SK-N-SH (cell line): Measurements from ENCODE around the gene AGAP1. TPM values are rescaled to one million over a fixed set of nuclear protein-coding genes. Genes with fewer than 3 reads are reported as not detected.

Experiments used
- CTCF ChIA-PET: fragments of 300-600, 350-600 bp; formaldehyde crosslinking; extraction: SDS; loops from one replicate; lab custom pipeline; 2021; lab: Yijun Ruan, JAX
- POLR2A ChIA-PET: fragments of 350-600 bp; sonication (Branson Sonifier 250); formaldehyde crosslinking; extraction: SDS; loops from one replicate; lab custom pipeline; 2020; ENCODE audit warnings: antibody characterized with exemption, inconsistent platforms; lab: Yijun Ruan, JAX
- DNase-seq: peaks from one replicate; pipeline ENCODE4 v3.0.0; 2012
- H2AFZ ChIP-seq: fragments of 200-600 bp; sonication (generic); 2 replicates; pipeline ENCODE4 v1.8.1; 2016; ENCODE audit warnings: antibody characterized with exemption, mild to moderate bottlenecking, low read depth
- H3F3A ChIP-seq: fragments of 200-600 bp; sonication (generic); replicated peaks from 2 replicates; pipeline ENCODE3; 2016; ENCODE audit warnings: antibody characterized with exemption, mild to moderate bottlenecking; ENCODE audit not compliant: insufficient read depth
- H3K27ac ChIP-seq, 2 experiments: fragments of 200-500 bp in 1 of 2; fragments of 200-600 bp in 1 of 2; sonication (Bioruptor generic) in 1 of 2; sonication (generic), shearing (Covaris generic) in 1 of 2; 2 replicates each; pipeline versions ENCODE4 v1.5.1 to v1.6.1; 2014 to 2016; ENCODE audit warnings: low read depth in 2 of 2, inconsistent platforms in 1 of 2, low read length in 1 of 2, mild to moderate bottlenecking in 1 of 2, mixed read lengths in 1 of 2
- H3K27me3 ChIP-seq: fragments of 200-600 bp; sonication (generic), shearing (Covaris generic); 2 replicates; pipeline ENCODE4 v1.6.1; 2016; ENCODE audit warnings: mixed run types; ENCODE audit not compliant: insufficient read depth
- H3K36me3 ChIP-seq, 2 experiments: fragments of 200-500 bp in 1 of 2; fragments of 200-600 bp in 1 of 2; sonication (Bioruptor generic) in 1 of 2; sonication (generic) in 1 of 2; replicated peaks in 1 of 2; 2 replicates each; pipeline versions ENCODE3 to v1.5.1; 2014 to 2016; ENCODE audit warnings: low read length in 1 of 2, mild to moderate bottlenecking in 1 of 2; ENCODE audit not compliant: insufficient read depth in 2 of 2, control insufficient read depth in 1 of 2
- H3K4me1 ChIP-seq, 2 experiments: fragments of 200-500 bp in 1 of 2; fragments of 200-600 bp in 1 of 2; sonication (Bioruptor generic) in 1 of 2; sonication (generic), shearing (Covaris generic) in 1 of 2; 2 replicates each; pipeline versions ENCODE4 v1.5.1 to v1.6.1; 2014 to 2016; ENCODE audit warnings: low read depth in 1 of 2, low read length in 1 of 2, mixed run types in 1 of 2; ENCODE audit not compliant: insufficient read depth in 2 of 2, control insufficient read depth in 1 of 2
- H3K4me2 ChIP-seq: fragments of 200-600 bp; sonication (generic), shearing (Covaris generic); 2 replicates; pipeline ENCODE4 v1.6.1; 2017; ENCODE audit warnings: mixed run types
- H3K4me3 ChIP-seq, 2 experiments: fragments of 200-500 bp in 1 of 2; fragments of 200-600 bp in 1 of 2; sonication (Bioruptor generic) in 1 of 2; sonication (generic), shearing (Covaris generic) in 1 of 2; 2 replicates each; pipeline versions ENCODE4 v1.5.1 to v1.8.1; 2014 to 2016; ENCODE audit warnings: low read depth in 2 of 2, inconsistent platforms in 1 of 2, low read length in 1 of 2, mild to moderate bottlenecking in 1 of 2, mixed read lengths in 1 of 2, moderate library complexity in 1 of 2
- H3K79me2 ChIP-seq: fragments of 200-600 bp; sonication (generic); 2 replicates; pipeline ENCODE4 v1.8.1; 2017; ENCODE audit warnings: mild to moderate bottlenecking; ENCODE audit not compliant: insufficient read depth
- H3K9ac ChIP-seq: fragments of 200-600 bp; sonication (generic); 2 replicates; pipeline ENCODE4 v1.6.1; 2017; ENCODE audit warnings: mixed run types
- H3K9me2 ChIP-seq: fragments of 200-600 bp; sonication (generic); 2 replicates; pipeline ENCODE4 v1.6.1; 2017; ENCODE audit warnings: mixed run types
- H3K9me3 ChIP-seq: fragments of 200-600 bp; sonication (generic); 2 replicates; pipeline ENCODE4 v1.6.1; 2017; ENCODE audit warnings: mixed run types, mild to moderate bottlenecking, moderate library complexity
- H4K20me1 ChIP-seq: fragments of 200-600 bp; sonication (generic); 2 replicates; pipeline ENCODE4 v1.6.1; 2017; ENCODE audit warnings: mild to moderate bottlenecking, mixed run types; ENCODE audit not compliant: insufficient read depth
- EP300 ChIP-seq, 2 experiments: IDR thresholded peaks; 2 replicates each; pipeline versions ENCODE4 v1.4.0 to v1.6.1; 2012; ENCODE audit warnings: borderline replicate concordance in 1 of 2, low read depth in 1 of 2, low read length in 1 of 2
- FOSL2 ChIP-seq: IDR thresholded peaks from 2 replicates; pipeline ENCODE4 v1.4.0; 2012; ENCODE audit warnings: low read depth, mild to moderate bottlenecking, moderate library complexity, borderline replicate concordance
- FOXJ3 ChIP-seq: sonication (generic); formaldehyde crosslinking; IDR thresholded peaks from 2 replicates; pipeline ENCODE4 v1.5.1; 2020; ENCODE audit warnings: mild to moderate bottlenecking, missing genetic modification reagents
- GABPA ChIP-seq: IDR thresholded peaks from 2 replicates; pipeline ENCODE4 v1.4.0; 2012; ENCODE audit warnings: low read depth, mild to moderate bottlenecking
- MAX ChIP-seq: IDR thresholded peaks from 2 replicates; pipeline ENCODE4 v1.4.0; 2012; ENCODE audit warnings: low read depth
- NFIC ChIP-seq: IDR thresholded peaks from 2 replicates; pipeline ENCODE4 v1.4.0; 2012; ENCODE audit warnings: borderline replicate concordance
- RAD21 ChIP-seq: IDR thresholded peaks from 2 replicates; pipeline ENCODE4 v1.6.1; 2012; ENCODE audit warnings: mild to moderate bottlenecking, low read length
- RXRA ChIP-seq: IDR thresholded peaks from 2 replicates; pipeline ENCODE4 v1.4.0; 2012; ENCODE audit warnings: low read depth, mild to moderate bottlenecking, borderline replicate concordance
- USF1 ChIP-seq: IDR thresholded peaks from 2 replicates; pipeline ENCODE4 v1.4.0; 2012; ENCODE audit warnings: low read depth, borderline replicate concordance
- ZBTB33 ChIP-seq: IDR thresholded peaks from 2 replicates; pipeline ENCODE4 v1.4.0; 2012; ENCODE audit warnings: low read depth, borderline replicate concordance
- WGBS: methylation state at CpG from one replicate; pipeline ENCODE4 v1.1.6; 2017; ENCODE audit warnings: low lambda C conversion rate; 5-methylcytosine and 5-hydroxymethylcytosine counted together
- polyA plus RNA-seq, 3 experiments: library from polyadenylated mRNA; depleted of rRNA; stranded (reverse); fragments of >200 nt; gene quantifications; 2 replicates each; pipeline ENCODE4 v1.2.3, GENCODE V29; 2012
- TF ChIP-seq, protein P1 (sequence below): fragments of 150-350 bp; IDR thresholded peaks from 2 replicates; pipeline ENCODE4 v1.6.1; 2016; ENCODE audit warnings: mild to moderate bottlenecking, low read depth, low read length
- TF ChIP-seq, protein P2 (sequence below): IDR thresholded peaks from 2 replicates; pipeline ENCODE4 v1.6.1; 2012; ENCODE audit warnings: mild to moderate bottlenecking, low read depth, low read length, moderate library complexity

AGAP1 gene
- polyA plus RNA-seq, 1 of the 3 experiments (the other 2 are of a cell fraction) = 8.8 TPM

DNA sequence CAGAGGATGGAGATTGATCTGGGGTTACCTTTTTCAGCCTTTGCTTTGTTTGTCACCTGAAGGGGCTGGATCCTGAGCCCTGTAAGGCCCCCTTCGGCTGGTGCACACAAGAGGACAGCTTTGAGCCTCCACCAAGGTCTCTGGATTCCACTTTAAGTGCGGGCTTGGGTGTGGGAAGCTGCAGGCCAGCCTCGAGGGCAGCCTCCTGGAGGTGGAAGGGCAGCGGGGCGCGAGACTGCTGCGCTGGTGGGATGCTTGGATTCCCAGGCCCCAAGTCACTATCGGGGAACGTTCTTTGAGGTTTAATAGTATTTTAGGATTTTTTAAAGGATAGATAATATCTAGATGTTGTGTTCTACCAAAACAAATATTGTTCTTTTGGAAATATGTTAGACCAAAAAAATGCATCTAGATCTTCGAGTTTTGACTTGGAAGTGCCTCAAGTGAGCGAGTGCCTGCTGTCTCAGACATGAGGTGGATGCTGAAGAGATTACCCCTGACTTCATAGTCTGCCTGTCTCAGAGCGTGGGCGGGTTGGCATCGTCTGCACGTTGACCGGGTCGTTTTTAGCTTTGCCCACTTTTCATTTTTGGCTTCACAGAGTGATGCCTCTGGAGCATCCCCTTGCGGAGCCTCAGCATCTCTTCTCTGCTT lies 113.8 kb downstream of the AGAP1 start:
- H2AFZ ChIP-seq = no peak overlapping the region
- no peak overlapping the region for H3K9ac ChIP-seq
- POLR2A ChIA-PET = no interaction called here
- TF ChIP-seq MAX = no peak
- TF ChIP-seq, protein P1, sequence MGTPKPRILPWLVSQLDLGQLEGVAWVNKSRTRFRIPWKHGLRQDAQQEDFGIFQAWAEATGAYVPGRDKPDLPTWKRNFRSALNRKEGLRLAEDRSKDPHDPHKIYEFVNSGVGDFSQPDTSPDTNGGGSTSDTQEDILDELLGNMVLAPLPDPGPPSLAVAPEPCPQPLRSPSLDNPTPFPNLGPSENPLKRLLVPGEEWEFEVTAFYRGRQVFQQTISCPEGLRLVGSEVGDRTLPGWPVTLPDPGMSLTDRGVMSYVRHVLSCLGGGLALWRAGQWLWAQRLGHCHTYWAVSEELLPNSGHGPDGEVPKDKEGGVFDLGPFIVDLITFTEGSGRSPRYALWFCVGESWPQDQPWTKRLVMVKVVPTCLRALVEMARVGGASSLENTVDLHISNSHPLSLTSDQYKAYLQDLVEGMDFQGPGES = no peak
- TF ChIP-seq, protein P2, sequence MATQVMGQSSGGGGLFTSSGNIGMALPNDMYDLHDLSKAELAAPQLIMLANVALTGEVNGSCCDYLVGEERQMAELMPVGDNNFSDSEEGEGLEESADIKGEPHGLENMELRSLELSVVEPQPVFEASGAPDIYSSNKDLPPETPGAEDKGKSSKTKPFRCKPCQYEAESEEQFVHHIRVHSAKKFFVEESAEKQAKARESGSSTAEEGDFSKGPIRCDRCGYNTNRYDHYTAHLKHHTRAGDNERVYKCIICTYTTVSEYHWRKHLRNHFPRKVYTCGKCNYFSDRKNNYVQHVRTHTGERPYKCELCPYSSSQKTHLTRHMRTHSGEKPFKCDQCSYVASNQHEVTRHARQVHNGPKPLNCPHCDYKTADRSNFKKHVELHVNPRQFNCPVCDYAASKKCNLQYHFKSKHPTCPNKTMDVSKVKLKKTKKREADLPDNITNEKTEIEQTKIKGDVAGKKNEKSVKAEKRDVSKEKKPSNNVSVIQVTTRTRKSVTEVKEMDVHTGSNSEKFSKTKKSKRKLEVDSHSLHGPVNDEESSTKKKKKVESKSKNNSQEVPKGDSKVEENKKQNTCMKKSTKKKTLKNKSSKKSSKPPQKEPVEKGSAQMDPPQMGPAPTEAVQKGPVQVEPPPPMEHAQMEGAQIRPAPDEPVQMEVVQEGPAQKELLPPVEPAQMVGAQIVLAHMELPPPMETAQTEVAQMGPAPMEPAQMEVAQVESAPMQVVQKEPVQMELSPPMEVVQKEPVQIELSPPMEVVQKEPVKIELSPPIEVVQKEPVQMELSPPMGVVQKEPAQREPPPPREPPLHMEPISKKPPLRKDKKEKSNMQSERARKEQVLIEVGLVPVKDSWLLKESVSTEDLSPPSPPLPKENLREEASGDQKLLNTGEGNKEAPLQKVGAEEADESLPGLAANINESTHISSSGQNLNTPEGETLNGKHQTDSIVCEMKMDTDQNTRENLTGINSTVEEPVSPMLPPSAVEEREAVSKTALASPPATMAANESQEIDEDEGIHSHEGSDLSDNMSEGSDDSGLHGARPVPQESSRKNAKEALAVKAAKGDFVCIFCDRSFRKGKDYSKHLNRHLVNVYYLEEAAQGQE = no peak
- no peak for TF ChIP-seq NFIC
- no peak for TF ChIP-seq USF1
- no peak for TF ChIP-seq FOSL2
- no peak for TF ChIP-seq GABPA
- TF ChIP-seq, all 33 proteins: peak for 0
- Histone ChIP-seq H3K4me1 (peaks cover 0 to 37% of the 10 kb centered on the region in 2 experiments; a peak in 2 of 4 replicates), H3K9me2 (no peaks in the 10 kb centered on the region), H3K9me3 (no peaks in the 10 kb centered on the region), H3K4me3 (no peak overlapping the region), H3K79me2 (peaks cover 7% of the 10 kb centered on the region; the same call in 1 of the 2 replicates), H3K27ac (no peak overlapping the region; a peak in 1 of 4 replicates), H4K20me1 (peaks cover 22% of the 10 kb centered on the region; the same call in 1 of the 2 replicates), H3K4me2 (no peak overlapping the region), H3K27me3 (no peaks in the 10 kb centered on the region), H3K36me3 (no peaks in the 10 kb centered on the region), H3F3A (no peaks in the 10 kb centered on the region)
- 83% methylated on average over 17 of the region's 18 CpGs for WGBS
- DNase-seq = no peak
- CTCF ChIA-PET = interaction anchor here (0.8 to 3.4 kb wide), 3 partner anchors 12 to 138 kb away, joined by 3 to 16 read pairs (median 3); no protein-coding TSS in a partner anchor

- ChIA-PET CTCF (interaction anchor here (0.7 to 0.9 kb wide), 3 partner anchors 18 to 138 kb away, joined by 3 to 4 read pairs (median 3); no protein-coding TSS in a partner anchor), POLR2A (no interaction called here)
- Histone ChIP-seq H3K9me2 (no peaks in the 10 kb centered on the region), H3K27me3 (no peaks in the 10 kb centered on the region), H3K4me1 (peaks cover 0 to 38% of the 10 kb centered on the region in 2 experiments; a peak in 2 of 4 replicates), H3K79me2 (peaks cover 7% of the 10 kb centered on the region; the same call in 1 of the 2 replicates), H3K4me2 (no peak overlapping the region), H3K36me3 (no peaks in the 10 kb centered on the region), H3K9ac (no peak overlapping the region), H3K27ac (no peak overlapping the region; a peak in 1 of 4 replicates), H2AFZ (no peak overlapping the region), H3K4me3 (no peak overlapping the region), H3F3A (no peaks in the 10 kb centered on the region), H4K20me1 (peaks cover 22% of the 10 kb centered on the region; the same call in 1 of the 2 replicates), H3K9me3 (no peaks in the 10 kb centered on the region)
- TF ChIP-seq EP300 (IDR thresholded peaks at IDR 0.05; ENCODE audit: borderline replicate concordance in 1 of 2, low read depth in 1 of 2, low read length in 1 of 2) = no peak
- TF ChIP-seq USF1 = no peak
- no peak for TF ChIP-seq FOSL2
- no peak for TF ChIP-seq RXRA
- TF ChIP-seq RAD21 = no peak
- no peak for TF ChIP-seq FOXJ3 (CRISPR knock-in tag)
- no peak for TF ChIP-seq ZBTB33
- 95% methylated on average over 13 of the region's 14 CpGs for WGBS
- DNase-seq = no peak
Observed at GRCh38 chr2:235608200-235608887, 114.5 kb downstream of the AGAP1 start.
